HEK293 (cell line): Measurements from ENCODE around the gene FLNC.

Experiments used
- YY1 ChIP-seq: fragments of 450-650 bp; formaldehyde crosslinking; IDR thresholded peaks from 2 replicates; pipeline ENCODE4 v1.5.1; 2018; ENCODE audit warnings: missing biosample characterization, missing genetic modification characterization
- TF ChIP-seq, protein P1 (sequence below): fragments of 450-650 bp; formaldehyde crosslinking; IDR thresholded peaks from 2 replicates; pipeline ENCODE4 v1.5.1; 2016; ENCODE audit warnings: missing biosample characterization, missing genetic modification characterization
- TF ChIP-seq, protein P2 (sequence below): fragments of 450-650 bp; formaldehyde crosslinking; optimal IDR thresholded peaks from 2 replicates; pipeline ENCODE3; 2016; ENCODE audit warnings: missing biosample characterization, mild to moderate bottlenecking, missing genetic modification characterization
- TF ChIP-seq, protein P3 (sequence below): fragments of 450-650 bp; formaldehyde crosslinking; IDR thresholded peaks from 2 replicates; pipeline ENCODE4 v1.5.1; 2016; ENCODE audit warnings: missing biosample characterization, missing genetic modification characterization
- TF ChIP-seq, protein P4 (sequence below): fragments of 450-650 bp; IDR thresholded peaks from 2 replicates; pipeline ENCODE4 v1.5.1; 2018; ENCODE audit warnings: missing biosample characterization, missing genetic modification characterization
- TF ChIP-seq, protein P5 (sequence below): fragments of 450-650 bp; formaldehyde crosslinking; IDR thresholded peaks from 2 replicates; pipeline ENCODE4 v1.5.0; 2017; ENCODE audit warnings: missing biosample characterization, missing genetic modification characterization, borderline replicate concordance
- TF ChIP-seq, protein P6 (sequence below): fragments of 450-650 bp; formaldehyde crosslinking; IDR thresholded peaks from 2 replicates; pipeline ENCODE4 v1.5.1; 2016; ENCODE audit warnings: missing biosample characterization, missing genetic modification characterization, borderline replicate concordance

DNA sequence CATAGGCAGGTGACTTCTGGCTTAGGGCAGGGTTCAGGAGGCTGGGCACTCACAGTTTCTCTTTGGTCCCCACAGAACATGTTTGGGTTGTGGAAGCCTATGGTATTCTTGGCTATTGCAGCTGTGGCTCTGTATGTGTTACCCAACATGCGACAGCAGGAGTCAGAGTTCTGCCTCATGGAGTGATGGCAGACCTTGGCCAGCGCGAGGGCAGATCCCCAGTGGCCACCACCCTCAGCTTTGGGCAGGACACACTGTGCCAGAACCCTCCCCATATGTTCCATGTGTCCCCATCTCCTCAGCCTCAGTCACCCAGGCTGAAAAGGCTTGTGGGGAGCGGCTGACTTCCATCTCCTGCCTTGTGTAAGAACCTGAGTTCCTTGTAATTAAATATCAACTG, 8.5 kb upstream of the FLNC start:
- TF ChIP-seq, protein P1, sequence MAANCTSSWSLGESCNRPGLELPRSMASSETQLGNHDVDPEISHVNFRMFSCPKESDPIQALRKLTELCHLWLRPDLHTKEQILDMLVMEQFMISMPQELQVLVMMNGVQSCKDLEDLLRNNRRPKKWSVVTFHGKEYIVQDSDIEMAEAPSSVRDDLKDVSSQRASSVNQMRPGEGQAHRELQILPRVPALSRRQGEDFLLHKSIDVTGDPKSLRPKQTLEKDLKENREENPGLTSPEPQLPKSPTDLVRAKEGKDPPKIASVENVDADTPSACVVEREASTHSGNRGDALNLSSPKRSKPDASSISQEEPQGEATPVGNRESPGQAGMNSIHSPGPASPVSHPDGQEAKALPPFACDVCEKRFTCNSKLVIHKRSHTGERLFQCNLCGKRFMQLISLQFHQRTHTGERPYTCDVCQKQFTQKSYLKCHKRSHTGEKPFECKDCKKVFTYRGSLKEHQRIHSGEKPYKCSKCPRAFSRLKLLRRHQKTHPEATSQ (tag by site-specific recombination) = no peak
- TF ChIP-seq, protein P2, sequence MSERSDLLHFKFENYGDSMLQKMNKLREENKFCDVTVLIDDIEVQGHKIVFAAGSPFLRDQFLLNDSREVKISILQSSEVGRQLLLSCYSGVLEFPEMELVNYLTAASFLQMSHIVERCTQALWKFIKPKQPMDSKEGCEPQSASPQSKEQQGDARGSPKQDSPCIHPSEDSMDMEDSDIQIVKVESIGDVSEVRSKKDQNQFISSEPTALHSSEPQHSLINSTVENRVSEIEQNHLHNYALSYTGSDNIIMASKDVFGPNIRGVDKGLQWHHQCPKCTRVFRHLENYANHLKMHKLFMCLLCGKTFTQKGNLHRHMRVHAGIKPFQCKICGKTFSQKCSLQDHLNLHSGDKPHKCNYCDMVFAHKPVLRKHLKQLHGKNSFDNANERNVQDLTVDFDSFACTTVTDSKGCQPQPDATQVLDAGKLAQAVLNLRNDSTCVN = no peak
- TF ChIP-seq, protein P3, sequence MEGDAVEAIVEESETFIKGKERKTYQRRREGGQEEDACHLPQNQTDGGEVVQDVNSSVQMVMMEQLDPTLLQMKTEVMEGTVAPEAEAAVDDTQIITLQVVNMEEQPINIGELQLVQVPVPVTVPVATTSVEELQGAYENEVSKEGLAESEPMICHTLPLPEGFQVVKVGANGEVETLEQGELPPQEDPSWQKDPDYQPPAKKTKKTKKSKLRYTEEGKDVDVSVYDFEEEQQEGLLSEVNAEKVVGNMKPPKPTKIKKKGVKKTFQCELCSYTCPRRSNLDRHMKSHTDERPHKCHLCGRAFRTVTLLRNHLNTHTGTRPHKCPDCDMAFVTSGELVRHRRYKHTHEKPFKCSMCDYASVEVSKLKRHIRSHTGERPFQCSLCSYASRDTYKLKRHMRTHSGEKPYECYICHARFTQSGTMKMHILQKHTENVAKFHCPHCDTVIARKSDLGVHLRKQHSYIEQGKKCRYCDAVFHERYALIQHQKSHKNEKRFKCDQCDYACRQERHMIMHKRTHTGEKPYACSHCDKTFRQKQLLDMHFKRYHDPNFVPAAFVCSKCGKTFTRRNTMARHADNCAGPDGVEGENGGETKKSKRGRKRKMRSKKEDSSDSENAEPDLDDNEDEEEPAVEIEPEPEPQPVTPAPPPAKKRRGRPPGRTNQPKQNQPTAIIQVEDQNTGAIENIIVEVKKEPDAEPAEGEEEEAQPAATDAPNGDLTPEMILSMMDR = no peak
- TF ChIP-seq, protein P4, sequence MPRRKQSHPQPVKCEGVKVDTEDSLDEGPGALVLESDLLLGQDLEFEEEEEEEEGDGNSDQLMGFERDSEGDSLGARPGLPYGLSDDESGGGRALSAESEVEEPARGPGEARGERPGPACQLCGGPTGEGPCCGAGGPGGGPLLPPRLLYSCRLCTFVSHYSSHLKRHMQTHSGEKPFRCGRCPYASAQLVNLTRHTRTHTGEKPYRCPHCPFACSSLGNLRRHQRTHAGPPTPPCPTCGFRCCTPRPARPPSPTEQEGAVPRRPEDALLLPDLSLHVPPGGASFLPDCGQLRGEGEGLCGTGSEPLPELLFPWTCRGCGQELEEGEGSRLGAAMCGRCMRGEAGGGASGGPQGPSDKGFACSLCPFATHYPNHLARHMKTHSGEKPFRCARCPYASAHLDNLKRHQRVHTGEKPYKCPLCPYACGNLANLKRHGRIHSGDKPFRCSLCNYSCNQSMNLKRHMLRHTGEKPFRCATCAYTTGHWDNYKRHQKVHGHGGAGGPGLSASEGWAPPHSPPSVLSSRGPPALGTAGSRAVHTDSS (tag by site-specific recombination) = no peak
- TF ChIP-seq, protein P5, sequence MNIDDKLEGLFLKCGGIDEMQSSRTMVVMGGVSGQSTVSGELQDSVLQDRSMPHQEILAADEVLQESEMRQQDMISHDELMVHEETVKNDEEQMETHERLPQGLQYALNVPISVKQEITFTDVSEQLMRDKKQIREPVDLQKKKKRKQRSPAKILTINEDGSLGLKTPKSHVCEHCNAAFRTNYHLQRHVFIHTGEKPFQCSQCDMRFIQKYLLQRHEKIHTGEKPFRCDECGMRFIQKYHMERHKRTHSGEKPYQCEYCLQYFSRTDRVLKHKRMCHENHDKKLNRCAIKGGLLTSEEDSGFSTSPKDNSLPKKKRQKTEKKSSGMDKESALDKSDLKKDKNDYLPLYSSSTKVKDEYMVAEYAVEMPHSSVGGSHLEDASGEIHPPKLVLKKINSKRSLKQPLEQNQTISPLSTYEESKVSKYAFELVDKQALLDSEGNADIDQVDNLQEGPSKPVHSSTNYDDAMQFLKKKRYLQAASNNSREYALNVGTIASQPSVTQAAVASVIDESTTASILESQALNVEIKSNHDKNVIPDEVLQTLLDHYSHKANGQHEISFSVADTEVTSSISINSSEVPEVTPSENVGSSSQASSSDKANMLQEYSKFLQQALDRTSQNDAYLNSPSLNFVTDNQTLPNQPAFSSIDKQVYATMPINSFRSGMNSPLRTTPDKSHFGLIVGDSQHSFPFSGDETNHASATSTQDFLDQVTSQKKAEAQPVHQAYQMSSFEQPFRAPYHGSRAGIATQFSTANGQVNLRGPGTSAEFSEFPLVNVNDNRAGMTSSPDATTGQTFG = no peak
- TF ChIP-seq, protein P6, sequence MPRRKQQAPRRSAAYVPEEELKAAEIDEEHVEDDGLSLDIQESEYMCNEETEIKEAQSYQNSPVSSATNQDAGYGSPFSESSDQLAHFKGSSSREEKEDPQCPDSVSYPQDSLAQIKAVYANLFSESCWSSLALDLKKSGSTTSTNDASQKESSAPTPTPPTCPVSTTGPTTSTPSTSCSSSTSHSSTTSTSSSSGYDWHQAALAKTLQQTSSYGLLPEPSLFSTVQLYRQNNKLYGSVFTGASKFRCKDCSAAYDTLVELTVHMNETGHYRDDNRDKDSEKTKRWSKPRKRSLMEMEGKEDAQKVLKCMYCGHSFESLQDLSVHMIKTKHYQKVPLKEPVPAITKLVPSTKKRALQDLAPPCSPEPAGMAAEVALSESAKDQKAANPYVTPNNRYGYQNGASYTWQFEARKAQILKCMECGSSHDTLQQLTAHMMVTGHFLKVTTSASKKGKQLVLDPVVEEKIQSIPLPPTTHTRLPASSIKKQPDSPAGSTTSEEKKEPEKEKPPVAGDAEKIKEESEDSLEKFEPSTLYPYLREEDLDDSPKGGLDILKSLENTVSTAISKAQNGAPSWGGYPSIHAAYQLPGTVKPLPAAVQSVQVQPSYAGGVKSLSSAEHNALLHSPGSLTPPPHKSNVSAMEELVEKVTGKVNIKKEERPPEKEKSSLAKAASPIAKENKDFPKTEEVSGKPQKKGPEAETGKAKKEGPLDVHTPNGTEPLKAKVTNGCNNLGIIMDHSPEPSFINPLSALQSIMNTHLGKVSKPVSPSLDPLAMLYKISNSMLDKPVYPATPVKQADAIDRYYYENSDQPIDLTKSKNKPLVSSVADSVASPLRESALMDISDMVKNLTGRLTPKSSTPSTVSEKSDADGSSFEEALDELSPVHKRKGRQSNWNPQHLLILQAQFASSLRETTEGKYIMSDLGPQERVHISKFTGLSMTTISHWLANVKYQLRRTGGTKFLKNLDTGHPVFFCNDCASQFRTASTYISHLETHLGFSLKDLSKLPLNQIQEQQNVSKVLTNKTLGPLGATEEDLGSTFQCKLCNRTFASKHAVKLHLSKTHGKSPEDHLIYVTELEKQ (tag by site-specific recombination) = no peak
- TF ChIP-seq YY1 = no peak
